MCF 10A (cell line): ENCODE data around the gene TMEM259. TPM values are rescaled to one million over a fixed set of nuclear protein-coding genes. Genes with fewer than 3 reads are reported as not detected.
A peak's percentile ranks its signal among the peaks of the same experiment; 100 is the strongest.

Source experiments
- BruUV-seq: library from RNA; stranded (reverse); fragments of 400-500 nt; replicated peaks from 2 replicates; lab custom pipeline; 2021; lab: Mats Ljungman, UMichigan
- CTCF ChIA-PET: fragments of 300-600 bp; sonication (Branson Sonifier 250); formaldehyde crosslinking; extraction: SDS; loops from one replicate; lab custom pipeline; 2021; ENCODE audit warnings: antibody characterized with exemption, inconsistent platforms; lab: Yijun Ruan, JAX
- POLR2A ChIA-PET: fragments of 300-600, 350-650 bp; sonication (Branson Sonifier 250); formaldehyde crosslinking; extraction: SDS; loops from one replicate; lab custom pipeline; 2020; ENCODE audit warnings: antibody characterized with exemption, inconsistent platforms; lab: Yijun Ruan, JAX
- DNase-seq: peaks from one replicate; pipeline ENCODE4 v3.0.0-alpha.2; 2018; ENCODE audit not compliant: unreplicated experiment
- H3K27ac Mint-ChIP-seq: one replicate; pipeline ENCODE4 v1.8.0; 2022; ENCODE audit warnings: mild to moderate bottlenecking, low read depth, mixed read lengths; ENCODE audit not compliant: unreplicated experiment
- H3K27me3 Mint-ChIP-seq: one replicate; pipeline ENCODE4 v1.8.0; 2022; ENCODE audit warnings: mixed read lengths; ENCODE audit not compliant: insufficient read depth, unreplicated experiment
- H3K36me3 Mint-ChIP-seq: one replicate; pipeline ENCODE4 v1.8.0; 2022; ENCODE audit warnings: mild to moderate bottlenecking, moderate library complexity, mixed read lengths; ENCODE audit not compliant: insufficient read depth, unreplicated experiment
- H3K4me1 Mint-ChIP-seq: one replicate; pipeline ENCODE4 v1.8.0; 2022; ENCODE audit warnings: mixed read lengths; ENCODE audit not compliant: insufficient read depth, unreplicated experiment
- H3K4me3 Mint-ChIP-seq: one replicate; pipeline ENCODE4 v1.8.0; 2022; ENCODE audit warnings: mild to moderate bottlenecking, moderate library complexity, mixed read lengths; ENCODE audit not compliant: unreplicated experiment
- H3K9me3 Mint-ChIP-seq: one replicate; pipeline ENCODE4 v1.8.0; 2022; ENCODE audit warnings: mixed read lengths; ENCODE audit not compliant: unreplicated experiment
- intact Hi-C: fragments of 100-400 bp; cut with micrococcal nuclease; formaldehyde crosslinking; loops from 2 replicates; pipeline ENCODE4 v1.14.1; 2022
- total RNA-seq: library from RNA; stranded (reverse); gene quantifications from 2 replicates; pipeline ENCODE4 v1.2.3, GENCODE V29; 2022
- TF ChIP-seq, protein P1 (sequence below): fragments of 200-600 bp; IDR thresholded peaks from one replicate; pipeline ENCODE4 v1.8.0; 2022; ENCODE audit warnings: antibody characterized with exemption, mild to moderate bottlenecking; ENCODE audit not compliant: unreplicated experiment

Gene TMEM259
- total RNA-seq, 1 experiment from 2014 or later = 130 TPM

DNA sequence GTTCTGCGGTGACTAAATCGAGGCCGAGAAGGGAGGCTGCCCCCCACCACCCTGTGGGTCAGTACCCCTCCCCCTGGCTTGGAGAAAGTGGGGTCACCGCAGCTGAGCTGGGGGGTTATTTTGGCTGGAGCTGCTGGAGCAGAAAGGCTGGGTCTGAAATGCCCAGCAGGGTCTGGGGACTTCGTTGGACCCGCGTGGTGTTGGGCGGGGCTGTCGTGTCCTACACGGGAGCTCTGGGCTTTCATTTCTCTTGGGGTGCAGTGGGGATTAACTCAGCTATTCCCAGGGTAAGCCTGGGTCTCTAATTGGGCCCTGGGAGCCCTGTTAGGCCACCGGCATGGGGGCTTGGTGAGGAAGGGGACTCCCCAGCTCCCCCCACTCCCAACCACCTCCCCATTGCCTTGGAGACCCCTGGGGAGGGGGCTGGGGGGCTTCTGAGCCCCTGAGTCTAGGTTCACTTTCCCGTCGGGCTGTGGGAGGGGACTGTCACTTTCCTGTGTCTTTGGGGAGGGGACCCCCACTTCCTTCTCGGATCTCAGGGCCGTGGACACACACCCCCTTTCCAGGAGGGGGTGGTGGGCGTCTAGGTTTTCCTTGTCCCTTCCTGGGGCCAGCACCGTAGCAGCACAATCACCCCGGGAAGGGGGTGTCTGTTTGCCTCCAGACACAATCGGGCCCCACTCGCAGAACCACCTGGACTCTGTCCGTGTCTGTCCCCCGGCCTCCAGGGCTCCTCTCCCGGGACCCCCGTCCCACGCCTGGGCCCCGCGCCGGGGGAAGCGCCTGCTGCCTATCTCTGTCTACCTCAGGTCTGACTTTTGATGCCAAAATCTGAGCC is 47.0 kb downstream of the TMEM259 start:
- CTCF ChIA-PET = interaction anchor here (0.7 to 1.3 kb wide), 2 partner anchors 9 to 10 kb away, joined by 3 to 5 read pairs; partner anchors contain the start of gene WDR18
- H3K27me3 Mint-ChIP-seq = no peaks in the 10 kb centered on the region
- H3K27ac Mint-ChIP-seq = no peak overlapping the region
- POLR2A ChIA-PET = no interaction called here
- H3K36me3 Mint-ChIP-seq = peaks cover 38% of the 10 kb centered on the region
- no peak overlapping the region for H3K4me3 Mint-ChIP-seq
- BruUV-seq = no TSS peak
- TF ChIP-seq, protein P1, sequence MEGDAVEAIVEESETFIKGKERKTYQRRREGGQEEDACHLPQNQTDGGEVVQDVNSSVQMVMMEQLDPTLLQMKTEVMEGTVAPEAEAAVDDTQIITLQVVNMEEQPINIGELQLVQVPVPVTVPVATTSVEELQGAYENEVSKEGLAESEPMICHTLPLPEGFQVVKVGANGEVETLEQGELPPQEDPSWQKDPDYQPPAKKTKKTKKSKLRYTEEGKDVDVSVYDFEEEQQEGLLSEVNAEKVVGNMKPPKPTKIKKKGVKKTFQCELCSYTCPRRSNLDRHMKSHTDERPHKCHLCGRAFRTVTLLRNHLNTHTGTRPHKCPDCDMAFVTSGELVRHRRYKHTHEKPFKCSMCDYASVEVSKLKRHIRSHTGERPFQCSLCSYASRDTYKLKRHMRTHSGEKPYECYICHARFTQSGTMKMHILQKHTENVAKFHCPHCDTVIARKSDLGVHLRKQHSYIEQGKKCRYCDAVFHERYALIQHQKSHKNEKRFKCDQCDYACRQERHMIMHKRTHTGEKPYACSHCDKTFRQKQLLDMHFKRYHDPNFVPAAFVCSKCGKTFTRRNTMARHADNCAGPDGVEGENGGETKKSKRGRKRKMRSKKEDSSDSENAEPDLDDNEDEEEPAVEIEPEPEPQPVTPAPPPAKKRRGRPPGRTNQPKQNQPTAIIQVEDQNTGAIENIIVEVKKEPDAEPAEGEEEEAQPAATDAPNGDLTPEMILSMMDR = no peak
- no peak for DNase-seq
- no peaks in the 10 kb centered on the region for H3K4me1 Mint-ChIP-seq
- intact Hi-C loops = no loop called here
- no peaks in the 10 kb centered on the region for H3K9me3 Mint-ChIP-seq

DNA sequence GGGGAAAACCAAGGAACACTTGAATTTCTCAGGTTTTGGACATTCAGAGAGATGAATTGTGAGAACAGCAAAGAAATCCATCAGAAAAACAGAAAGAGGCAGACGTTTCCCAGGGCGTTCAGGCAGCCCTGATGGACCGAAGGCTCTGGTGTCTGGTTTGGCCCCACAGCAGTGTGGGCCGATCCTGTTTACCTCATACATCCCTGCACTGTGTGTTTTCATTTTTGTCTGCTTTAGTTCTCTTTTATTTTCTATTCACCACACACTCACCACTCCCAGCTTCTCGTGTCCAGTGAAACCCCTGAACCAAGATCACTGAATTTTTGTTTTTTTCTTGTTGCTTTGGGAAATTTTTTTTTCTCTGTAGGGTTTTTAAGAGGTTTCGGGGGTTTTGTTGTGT is 48.6 kb downstream of the TMEM259 start:
- TF ChIP-seq, protein P1 = no peak
- Mint-ChIP-seq H3K27ac (no peak overlapping the region), H3K27me3 (no peaks in the 10 kb centered on the region), H3K4me1 (no peaks in the 10 kb centered on the region), H3K4me3 (no peak overlapping the region), H3K36me3 (peaks cover 54% of the 10 kb centered on the region), H3K9me3 (no peaks in the 10 kb centered on the region)
- CTCF ChIA-PET = interaction anchor here (1.0 to 1.8 kb wide), 3 partner anchors 10 to 52 kb away, joined by 4 to 8 read pairs (median 7); no protein-coding TSS in a partner anchor
- intact Hi-C loops = no loop called here
- DNase-seq = no peak
- BruUV-seq = no TSS peak
- POLR2A ChIA-PET = no interaction called here

- Mint-ChIP-seq H3K27ac (no peak overlapping the region), H3K4me3 (no peak overlapping the region), H3K27me3 (no peaks in the 10 kb centered on the region), H3K36me3 (peaks cover 59% of the 10 kb centered on the region), H3K9me3 (no peaks in the 10 kb centered on the region), H3K4me1 (no peaks in the 10 kb centered on the region)
- BruUV-seq = no TSS peak
- ChIA-PET CTCF (interaction anchor here (0.8 to 1.8 kb wide), 4 partner anchors 10 to 54 kb away, joined by 4 to 8 read pairs (median 6); no protein-coding TSS in a partner anchor), POLR2A (no interaction called here)
- intact Hi-C loops = no loop called here
- TF ChIP-seq, protein P1 = no peak
- DNase-seq = no peak
Measured at GRCh38 chr19:971795-972194, 49.1 kb downstream of the TMEM259 start.

- no peaks in the 10 kb centered on the region for H3K9me3 Mint-ChIP-seq
- DNase-seq = no peak
- TF ChIP-seq, protein P1 = peak; percentile 79
- no peaks in the 10 kb centered on the region for H3K4me1 Mint-ChIP-seq
- H3K36me3 Mint-ChIP-seq = peaks cover 64% of the 10 kb centered on the region
- no peaks in the 10 kb centered on the region for H3K27me3 Mint-ChIP-seq
- BruUV-seq = no TSS peak
- intact Hi-C loops = no loop called here
- ChIA-PET CTCF (interaction anchor here (0.6 to 2.5 kb wide), 8 partner anchors 11 to 206 kb away, joined by 3 to 9 read pairs (median 4); no protein-coding TSS in a partner anchor), POLR2A (no interaction called here)
- no peak overlapping the region for H3K4me3 Mint-ChIP-seq
- no peak overlapping the region for H3K27ac Mint-ChIP-seq
Measured at GRCh38 chr19:970695-971094, 50.2 kb downstream of the TMEM259 start.
